Endothelial cell of umbilical vein (primary cell): ENCODE measurements around the gene TMEM63B. TPM values are rescaled to one million over a fixed set of nuclear protein-coding genes. Genes with fewer than 3 reads are reported as not detected.
A peak's percentile ranks its signal among the peaks of the same experiment; 100 is the strongest.

Experiments used
- Bru-seq: library from RNA; stranded (reverse); fragments of 400-500 nt; gene quantifications from one replicate; lab custom pipeline; 2021; lab: Mats Ljungman, UMichigan
- BruChase-seq, 2 experiments: library from RNA; stranded (reverse); fragments of 400-500 nt; gene quantifications; one replicate each; lab custom pipeline; 2021; lab: Mats Ljungman, UMichigan
- BruUV-seq: library from RNA; stranded (reverse); fragments of 400-500 nt; replicated peaks from 2 replicates; lab custom pipeline; 2021; lab: Mats Ljungman, UMichigan
- CTCF ChIA-PET: fragments of 300-600, 350-600 bp; sonication (Branson Sonifier 250); formaldehyde crosslinking; loops from one replicate; lab custom pipeline; 2021; ENCODE audit warnings: antibody characterized with exemption, inconsistent platforms; lab: Charles Lee
- POLR2A ChIA-PET: fragments of 300-600, 350-600 bp; sonication (Branson Sonifier 250); formaldehyde crosslinking; loops from one replicate; lab custom pipeline; 2021; ENCODE audit warnings: antibody characterized with exemption, inconsistent platforms; lab: Charles Lee
- DNase-seq: peaks from one replicate; pipeline ENCODE4 v3.0.0-alpha.2; 2011; ENCODE audit warnings: low read depth, low spot score
- FAIRE-seq: peaks from 2 replicates; lab custom pipeline; 2011; peaks lifted over from hg19 to GRCh38; lab: Jason Lieb, UNC
- H2AFZ ChIP-seq: 2 replicates; pipeline ENCODE4 v1.6.0; 2012; ENCODE audit warnings: low read depth, low read length, control low read depth, inconsistent platforms
- H3K27ac ChIP-seq: 2 replicates; pipeline ENCODE4 v1.5.1; 2011; ENCODE audit warnings: low read depth, mild to moderate bottlenecking, control low read depth, low read length, moderate library complexity; ENCODE audit not compliant: insufficient read depth
- H3K27me3 ChIP-seq, 2 experiments: 2 replicates each; pipeline versions ENCODE4 v1.6.0 to v1.6.1; 2011; ENCODE audit warnings: low read length in 2 of 2, mixed read lengths in 1 of 2; ENCODE audit not compliant: control insufficient read depth in 2 of 2, insufficient read depth in 2 of 2
- H3K36me3 ChIP-seq, 2 experiments: 2 replicates in 1 of 2; 3 replicates in 1 of 2; pipeline ENCODE4 v1.5.1; 2011; ENCODE audit warnings: low read length in 2 of 2, mild to moderate bottlenecking in 1 of 2, moderate library complexity in 1 of 2; ENCODE audit not compliant: control insufficient read depth in 2 of 2, insufficient read depth in 2 of 2; ENCODE audit errors: extremely low read depth in 1 of 2
- H3K4me1 ChIP-seq: 3 replicates; pipeline ENCODE4 v1.5.1; 2011; ENCODE audit warnings: mild to moderate bottlenecking, low read length; ENCODE audit not compliant: control insufficient read depth, insufficient read depth; ENCODE audit errors: extremely low read depth
- H3K4me2 ChIP-seq: 2 replicates; pipeline ENCODE4 v1.6.1; 2011; ENCODE audit warnings: low read length, control low read depth, mixed read lengths; ENCODE audit not compliant: insufficient read depth
- H3K4me3 ChIP-seq, 3 experiments: fragments of 200-600 bp in 1 of 3; sonication (generic), shearing (Covaris generic) in 1 of 3; replicated peaks in 1 of 3; 2 replicates each; pipeline ENCODE4 v1.5.1; 2011 to 2016; ENCODE audit warnings: control low read depth in 3 of 3, low read length in 3 of 3, mild to moderate bottlenecking in 2 of 3, inconsistent platforms in 1 of 3, low read depth in 1 of 3, moderate library complexity in 1 of 3; ENCODE audit not compliant: insufficient read depth in 1 of 3
- H3K79me2 ChIP-seq: 2 replicates; pipeline ENCODE4 v1.6.0; 2012; ENCODE audit warnings: low read length, inconsistent platforms; ENCODE audit not compliant: control insufficient read depth, insufficient read depth
- H3K9ac ChIP-seq: replicated peaks from 2 replicates; pipeline ENCODE3; 2011; ENCODE audit warnings: low read length, control low read depth; ENCODE audit not compliant: insufficient read depth; ENCODE audit errors: extremely low read depth
- H3K9me1 ChIP-seq: replicated peaks from 3 replicates; pipeline ENCODE4 v1.6.0; 2011; ENCODE audit warnings: mild to moderate bottlenecking, low read length; ENCODE audit not compliant: control insufficient read depth, insufficient read depth; ENCODE audit errors: extremely low read depth
- H3K9me3 ChIP-seq: replicated peaks from 2 replicates; pipeline ENCODE4 v1.5.1; 2012; ENCODE audit warnings: low read length, inconsistent platforms; ENCODE audit not compliant: control insufficient read depth, insufficient read depth
- H4K20me1 ChIP-seq: replicated peaks from 2 replicates; pipeline ENCODE3; 2011; ENCODE audit warnings: mild to moderate bottlenecking, low read length; ENCODE audit not compliant: control insufficient read depth, insufficient read depth; ENCODE audit errors: extremely low read depth
- EZH2 ChIP-seq: IDR thresholded peaks from 2 replicates; pipeline ENCODE4 v1.6.1; 2012; ENCODE audit warnings: borderline replicate concordance, low read depth, mild to moderate bottlenecking, moderate library complexity, low read length, inconsistent platforms; ENCODE audit not compliant: severe bottlenecking
- FOS ChIP-seq: IDR thresholded peaks from 2 replicates; pipeline ENCODE4 v1.6.1; 2011; ENCODE audit warnings: mild to moderate bottlenecking, low read length, moderate library complexity, borderline replicate concordance; ENCODE audit not compliant: insufficient read depth
- GATA2 ChIP-seq: IDR thresholded peaks from 2 replicates; pipeline ENCODE4 v1.7.0; 2011; ENCODE audit warnings: low read depth, mild to moderate bottlenecking, moderate library complexity, mixed read lengths, low read length; ENCODE audit not compliant: insufficient read length, insufficient read depth
- JUN ChIP-seq: IDR thresholded peaks from 2 replicates; pipeline ENCODE4 v1.6.1; 2011; ENCODE audit warnings: borderline replicate concordance, low read depth; ENCODE audit not compliant: insufficient read length, insufficient read depth
- MYC ChIP-seq: IDR thresholded peaks from one replicate; pipeline ENCODE4 v1.6.1; 2011; ENCODE audit warnings: mild to moderate bottlenecking, low read depth, low read length
- POLR2A ChIP-seq: IDR thresholded peaks from 2 replicates; pipeline ENCODE4 v1.6.1; 2012; ENCODE audit warnings: low read depth, mild to moderate bottlenecking, control low read depth, low read length
- POLR2AphosphoS5 ChIP-seq: IDR thresholded peaks from 2 replicates; pipeline ENCODE4 v1.6.1; 2012; ENCODE audit warnings: low read depth, mild to moderate bottlenecking, control low read depth, low read length, moderate library complexity; ENCODE audit not compliant: insufficient read depth
- dilution Hi-C: fragments of 300-500 bp; cut with MboI; formaldehyde crosslinking; loops from one replicate; pipeline ENCODE4 v1.15.0; 2019; ENCODE audit warnings: low sequenced_read_pairs; ENCODE audit not compliant: extremely low pct_ligation_motif_present
- intact Hi-C: fragments of 100-400 bp; cut with micrococcal nuclease; formaldehyde crosslinking; loops from one replicate; pipeline ENCODE4 v1.10.0; 2022
- long read RNA-seq: library from polyadenylated mRNA; stranded (forward); transcript quantifications from one replicate; pipeline ENCODE4 v2.0.0, GENCODE V29; 2021
- polyA minus RNA-seq, 3 experiments: library from RNA; depleted of rRNA, polyadenylated mRNA; stranded (reverse); fragments of >200 nt; gene quantifications; 1 replicate in 1 of 3; 2 replicates in 2 of 3; pipeline ENCODE4 v1.2.3, GENCODE V29; 2011
- polyA plus RNA-seq, 4 experiments: library from polyadenylated mRNA; depleted of rRNA in 3 of 4; stranded (reverse) in 3 of 4; unstranded in 1 of 4; fragments of >200 nt; gene quantifications; 2 replicates each; pipeline versions ENCODE4 v1.2.1 to v1.2.3, GENCODE V29; 2011 to 2012; ENCODE audit warnings: missing spikeins in 1 of 4
- total RNA-seq: library from RNA; stranded (reverse); gene quantifications from 2 replicates; pipeline ENCODE4 v1.2.3, GENCODE V29; 2021
- TF ChIP-seq, protein P1 (sequence below): IDR thresholded peaks from 2 replicates; pipeline ENCODE4 v1.6.1; 2011; ENCODE audit not compliant: insufficient read depth, insufficient read length

The TMEM63B gene
- total RNA-seq: 39.4 and 49.7 TPM in 2 replicates
- 56.1 and 68.2 TPM in 2 replicates for polyA plus RNA-seq
- polyA plus RNA-seq (2011; cell fraction: cytosol; rRNA removed): 38.9 and 40.6 TPM in 2 replicates
- 69.1 and 85.5 TPM in 2 replicates for polyA plus RNA-seq (2011; cell fraction: nucleus; rRNA removed)
- 17.6 and 21.6 TPM in 2 replicates for polyA plus RNA-seq (2012)
- polyA minus RNA-seq: 65.2 and 72.3 TPM in 2 replicates
- polyA minus RNA-seq (2011; cell fraction: cytosol; rRNA and poly(A)+ RNA removed): 20.9 TPM
- 25.1 and 26.6 TPM in 2 replicates for polyA minus RNA-seq (2011; cell fraction: nucleus; rRNA and poly(A)+ RNA removed)
- percentile 61 among the genes with signal in this experiment for Bru-seq, nascent RNA
- BruChase-seq, experiment 1, labeled RNA remaining after a 6-hour chase: percentile 76 among the genes with signal in this experiment
- BruChase-seq, experiment 2, labeled RNA remaining after a 2-hour chase: percentile 74 among the genes with signal in this experiment
- long read RNA-seq, partial matches to known transcripts: 5 of 18 reads
- long read RNA-seq, other reads (novel, unspliced or antisense): 9 of 18 reads

DNA sequence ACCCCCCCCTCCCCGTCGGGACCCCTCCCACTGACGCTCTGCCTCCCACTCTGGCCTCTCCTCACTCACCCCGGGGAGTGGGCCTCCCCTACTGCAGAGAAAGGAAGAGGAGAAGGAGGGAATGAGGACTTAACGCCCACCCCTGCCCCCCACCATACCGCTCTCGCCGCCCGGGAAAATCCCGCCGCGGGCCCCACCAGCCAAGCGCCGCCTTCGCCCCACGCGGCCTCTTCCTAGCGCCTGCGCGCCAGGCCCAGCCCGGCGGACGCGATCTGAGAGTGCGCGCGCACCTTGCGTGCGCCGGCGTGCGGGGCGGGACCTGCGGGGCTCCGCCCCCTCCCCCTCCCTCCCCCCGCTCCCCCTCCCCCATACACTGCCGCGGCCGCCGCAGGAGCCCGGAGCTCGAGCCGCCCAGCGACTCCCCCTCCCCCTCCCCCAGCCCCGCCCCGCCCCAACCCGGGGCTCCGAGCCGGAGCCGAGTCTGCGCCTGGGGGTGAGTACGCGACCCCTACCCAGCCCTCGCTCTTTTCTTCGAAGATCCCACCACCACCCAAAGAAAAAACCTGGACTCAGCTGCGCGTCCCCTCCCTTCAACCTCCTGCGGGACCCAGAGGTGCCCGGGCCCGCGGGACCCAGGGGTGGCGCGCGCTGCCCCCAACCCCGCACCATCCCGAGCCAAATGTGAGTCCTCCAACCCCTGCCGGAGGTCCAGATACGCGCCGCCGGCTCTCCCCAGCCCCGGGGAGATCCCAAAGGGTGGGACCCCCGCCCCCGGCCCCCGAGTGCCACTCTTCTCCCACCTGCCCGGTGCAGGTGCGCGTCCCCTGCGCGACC is at the start of gene TMEM63B, which contains the start of gene MRPL14:
Gene TMEM63B (plus strand): TSS at position 369 of the 834 bp plus-strand sequence. CDS start 7,031 bp downstream, outside the sequence.
Gene MRPL14 (minus strand): TSS at position 267 of the 834 bp plus-strand sequence. CDS start 10,841 bp downstream, outside the sequence.
- peak within 1 kb of the TSS; percentile 74 for H3K27ac ChIP-seq
- no peaks in the 10 kb centered on the region for H3K36me3 ChIP-seq
- peaks cover 49% of the 10 kb centered on the region for H3K79me2 ChIP-seq
- ChIA-PET CTCF (interaction anchor here (0.6 to 1.2 kb wide), 6 partner anchors 11 to 211 kb away, joined by 3 to 5 read pairs (median 4); no protein-coding TSS in a partner anchor), POLR2A (interaction anchor here (0.6 to 1.0 kb wide), 6 partner anchors 11 to 129 kb away, joined by 3 to 6 read pairs (median 4); partner anchors contain the start of gene HSP90AB1)
- dilution Hi-C loops (no loop called here), intact Hi-C loops (loop anchor here (1.0 kb wide), 4 partner anchors 11 to 27 kb away; no protein-coding TSS in a partner anchor)
- peaks cover 46% of the 10 kb centered on the region for H3K4me1 ChIP-seq
- peak; percentile 96 for TF ChIP-seq POLR2AphosphoS5
- TF ChIP-seq EZH2: no peak
- TF ChIP-seq GATA2: no peak
- no peak for TF ChIP-seq MYC
- peak; percentile 94 for TF ChIP-seq POLR2A
- TF ChIP-seq FOS: no peak
- TF ChIP-seq, protein P1, sequence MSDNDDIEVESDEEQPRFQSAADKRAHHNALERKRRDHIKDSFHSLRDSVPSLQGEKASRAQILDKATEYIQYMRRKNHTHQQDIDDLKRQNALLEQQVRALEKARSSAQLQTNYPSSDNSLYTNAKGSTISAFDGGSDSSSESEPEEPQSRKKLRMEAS: peak; percentile 51
- no peak for TF ChIP-seq JUN
- H2AFZ ChIP-seq: peak within 1 kb of the TSS; percentile 81
- peak within 1 kb of the TSS; percentile 89 for H3K4me2 ChIP-seq
- no peaks in the 10 kb centered on the region for H3K9me3 ChIP-seq
- H4K20me1 ChIP-seq: no peaks in the 10 kb centered on the region
- DNase-seq: peak; percentile 81
- peak; percentile 78 for FAIRE-seq
- H3K9ac ChIP-seq: peak within 1 kb of the TSS; percentile 85
- no peaks in the 10 kb centered on the region for H3K9me1 ChIP-seq
- peak within 1 kb of the TSS; percentile 88 to 90 (median 89) for H3K4me3 ChIP-seq
- BruUV-seq: no TSS peak
- H3K27me3 ChIP-seq: no peaks in the 10 kb centered on the region
